Stimulated activated naive CD4-positive, alpha-beta T cell (primary cell): ENCODE results near the gene GBX2.

ENCODE experiments used
- DNase-seq, 6 experiments: peaks; one replicate each; lab custom pipeline; 2025; lab: John Stamatoyannopoulos, UW

The GBX2 gene

DNA sequence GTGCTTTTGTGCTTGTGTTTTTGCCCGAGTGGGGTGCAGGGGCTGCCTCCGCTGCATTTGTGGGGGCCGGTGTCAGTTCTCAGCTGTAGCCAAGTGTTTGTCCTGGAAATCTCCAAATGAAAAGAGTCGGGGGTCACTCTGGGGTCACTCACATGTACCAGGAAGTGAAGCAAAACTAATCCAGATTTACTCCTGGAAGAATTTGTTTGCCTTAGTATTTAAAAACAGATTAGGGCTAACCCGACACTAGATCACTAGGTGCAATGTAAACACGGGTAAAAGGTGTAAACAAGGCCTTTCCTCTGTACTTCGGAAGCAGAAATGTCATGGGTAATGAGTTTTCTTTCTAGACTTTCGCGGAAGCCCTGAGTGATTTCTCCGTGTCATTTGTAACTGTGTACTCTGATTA, 50.3 kb downstream of the GBX2 start:
- DNase-seq, result no peak

DNA sequence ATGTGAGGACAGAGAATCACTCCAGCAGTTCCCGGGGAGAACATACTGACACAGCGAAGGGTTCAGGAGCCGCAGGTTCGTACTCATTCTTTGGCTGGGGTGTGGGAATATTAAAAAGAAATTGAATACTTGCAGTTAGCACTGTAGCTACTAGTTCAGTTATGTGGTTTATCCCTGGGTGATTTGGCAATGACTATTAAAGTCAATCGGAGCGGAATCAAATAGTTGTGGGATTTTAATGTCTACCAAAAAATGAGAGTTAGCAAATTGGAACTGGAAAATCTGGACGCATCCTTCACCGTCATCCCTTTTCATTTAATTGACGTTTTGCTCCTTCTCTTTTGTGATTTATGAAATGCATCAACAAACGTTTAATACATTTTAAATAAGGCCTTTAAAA, 50.8 kb downstream of the GBX2 start:
- DNase-seq, result no peak
